Measurements from ENCODE around the gene TMIGD1. TPM values are rescaled to one million over a fixed set of nuclear protein-coding genes. Genes with fewer than 3 reads are reported as not detected.

Gene TMIGD1
- total RNA-seq, 1 experiment from 2014 or later = not detected

GRCh38 chr17:30279156-30279555 lies 54.7 kb downstream of the TMIGD1 start:
- H3K4me2 ChIP-seq (ENCODE audit: low read depth, low read length, poor library complexity, severe bottlenecking) = peak overlapping the region; percentile 9
- no peak overlapping the region for H3K9ac ChIP-seq (ENCODE audit: low read length)
- H2AFZ ChIP-seq (ENCODE audit: low read length) = no peak overlapping the region
- H3K9me2 ChIP-seq (replicated peaks; ENCODE audit: insufficient read depth, low read length) = no peaks in the 10 kb centered on the region
- peaks cover 46% of the 10 kb centered on the region for H3K36me3 ChIP-seq (ENCODE audit: insufficient read depth, low read length)
- H3K4me3 ChIP-seq (ENCODE audit: low read length) = no peak overlapping the region
- H3K4me1 ChIP-seq (ENCODE audit: low read length) = peaks cover 33% of the 10 kb centered on the region
- H4K20me1 ChIP-seq (ENCODE audit: insufficient read depth, low read depth, low read length) = no peaks in the 10 kb centered on the region
- no peaks in the 10 kb centered on the region for H3K9me3 ChIP-seq (ENCODE audit: low read length)
- no peaks in the 10 kb centered on the region for H3K27me3 ChIP-seq (ENCODE audit: low read length)
- DNase-seq = peak; percentile 53
- peak overlapping the region; percentile 39 for H3K27ac ChIP-seq (ENCODE audit: low read length)
- H3K79me2 ChIP-seq (ENCODE audit: low read length) = peaks cover 24% of the 10 kb centered on the region

GRCh38 chr17:30278032-30278431 lies 55.8 kb downstream of the TMIGD1 start:
- H3K27ac ChIP-seq (ENCODE audit: low read length) = no peak overlapping the region; the same call in 1 of the 2 replicates
- no peak overlapping the region for H3K9ac ChIP-seq (ENCODE audit: low read length)
- H3K9me2 ChIP-seq (replicated peaks; ENCODE audit: insufficient read depth, low read length) = no peaks in the 10 kb centered on the region
- H3K27me3 ChIP-seq (ENCODE audit: low read length) = no peaks in the 10 kb centered on the region
- H3K9me3 ChIP-seq (ENCODE audit: low read length) = no peaks in the 10 kb centered on the region
- peaks cover 23% of the 10 kb centered on the region for H3K79me2 ChIP-seq (ENCODE audit: low read length)
- peaks cover 33% of the 10 kb centered on the region for H3K4me1 ChIP-seq (ENCODE audit: low read length)
- no peak overlapping the region for H3K4me3 ChIP-seq (ENCODE audit: low read length)
- no peak overlapping the region for H3K4me2 ChIP-seq (ENCODE audit: low read depth, low read length, poor library complexity, severe bottlenecking)
- peak; percentile 55 for DNase-seq
- no peaks in the 10 kb centered on the region for H4K20me1 ChIP-seq (ENCODE audit: insufficient read depth, low read depth, low read length)
- H3K36me3 ChIP-seq (ENCODE audit: insufficient read depth, low read length) = peaks cover 50% of the 10 kb centered on the region
- H2AFZ ChIP-seq (ENCODE audit: low read length) = no peak overlapping the region

- no peaks in the 10 kb centered on the region for H4K20me1 ChIP-seq (ENCODE audit: insufficient read depth, low read depth, low read length)
- H3K4me3 ChIP-seq (ENCODE audit: low read length) = no peak overlapping the region
- no peaks in the 10 kb centered on the region for H3K9me2 ChIP-seq (replicated peaks; ENCODE audit: insufficient read depth, low read length)
- peaks cover 59% of the 10 kb centered on the region for H3K36me3 ChIP-seq (ENCODE audit: insufficient read depth, low read length)
- H3K27me3 ChIP-seq (ENCODE audit: low read length) = no peaks in the 10 kb centered on the region
- peaks cover 26% of the 10 kb centered on the region for H3K4me1 ChIP-seq (ENCODE audit: low read length)
- H3K79me2 ChIP-seq (ENCODE audit: low read length) = peaks cover 23% of the 10 kb centered on the region
- H3K9ac ChIP-seq (ENCODE audit: low read length) = no peak overlapping the region
- H3K9me3 ChIP-seq (ENCODE audit: low read length) = no peaks in the 10 kb centered on the region
- no peak overlapping the region for H3K27ac ChIP-seq (ENCODE audit: low read length)
- H2AFZ ChIP-seq (ENCODE audit: low read length) = no peak overlapping the region
- DNase-seq = no peak
- H3K4me2 ChIP-seq (ENCODE audit: low read depth, low read length, poor library complexity, severe bottlenecking) = no peak overlapping the region
These were observed 57.9 kb downstream of the TMIGD1 start for GRCh38 chr17:30275911-30276310.

- peaks cover 64% of the 10 kb centered on the region for H3K36me3 ChIP-seq (ENCODE audit: insufficient read depth, low read length)
- no peaks in the 10 kb centered on the region for H4K20me1 ChIP-seq (ENCODE audit: insufficient read depth, low read depth, low read length)
- no peak overlapping the region for H3K27ac ChIP-seq (ENCODE audit: low read length)
- H3K79me2 ChIP-seq (ENCODE audit: low read length) = peaks cover 23% of the 10 kb centered on the region
- H3K9me2 ChIP-seq (replicated peaks; ENCODE audit: insufficient read depth, low read length) = no peaks in the 10 kb centered on the region
- no peak overlapping the region for H3K4me2 ChIP-seq (ENCODE audit: low read depth, low read length, poor library complexity, severe bottlenecking)
- no peaks in the 10 kb centered on the region for H3K27me3 ChIP-seq (ENCODE audit: low read length)
- H3K9ac ChIP-seq (ENCODE audit: low read length) = no peak overlapping the region
- no peaks in the 10 kb centered on the region for H3K9me3 ChIP-seq (ENCODE audit: low read length)
- no peak overlapping the region for H3K4me3 ChIP-seq (ENCODE audit: low read length)
- H2AFZ ChIP-seq (ENCODE audit: low read length) = no peak overlapping the region
- peaks cover 16% of the 10 kb centered on the region for H3K4me1 ChIP-seq (ENCODE audit: low read length)
- DNase-seq = no peak
These were observed 59.0 kb downstream of the TMIGD1 start for GRCh38 chr17:30274887-30275286.

GRCh38 chr17:30273373-30273772 lies 60.5 kb downstream of the TMIGD1 start:
- Histone ChIP-seq H3K9me3 (ENCODE audit: low read length) (no peaks in the 10 kb centered on the region), H3K27ac (ENCODE audit: low read length) (no peak overlapping the region), H3K27me3 (ENCODE audit: low read length) (no peaks in the 10 kb centered on the region), H3K9me2 (replicated peaks; ENCODE audit: insufficient read depth, low read length) (no peaks in the 10 kb centered on the region), H3K4me2 (ENCODE audit: low read depth, low read length, poor library complexity, severe bottlenecking) (no peak overlapping the region), H2AFZ (ENCODE audit: low read length) (no peak overlapping the region), H3K4me3 (ENCODE audit: low read length) (no peak overlapping the region), H3K4me1 (ENCODE audit: low read length) (0 out of 2 replicates have a peak, but pooled peaks cover under 1% of the 10 kb centered on the region), H3K36me3 (ENCODE audit: insufficient read depth, low read length) (peaks cover 69% of the 10 kb centered on the region), H4K20me1 (ENCODE audit: insufficient read depth, low read depth, low read length) (no peaks in the 10 kb centered on the region), H3K9ac (ENCODE audit: low read length) (no peak overlapping the region), H3K79me2 (ENCODE audit: low read length) (peaks cover 28% of the 10 kb centered on the region)
- no peak for DNase-seq

- Histone ChIP-seq H3K9me3 (ENCODE audit: low read length) (no peaks in the 10 kb centered on the region), H2AFZ (ENCODE audit: low read length) (no peak overlapping the region), H3K27ac (ENCODE audit: low read length) (no peak overlapping the region), H3K4me2 (ENCODE audit: low read depth, low read length, poor library complexity, severe bottlenecking) (no peak overlapping the region), H3K4me1 (ENCODE audit: low read length) (no peaks in the 10 kb centered on the region), H3K9me2 (replicated peaks; ENCODE audit: insufficient read depth, low read length) (no peaks in the 10 kb centered on the region), H3K36me3 (ENCODE audit: insufficient read depth, low read length) (peaks cover 71% of the 10 kb centered on the region), H4K20me1 (ENCODE audit: insufficient read depth, low read depth, low read length) (no peaks in the 10 kb centered on the region), H3K9ac (ENCODE audit: low read length) (no peak overlapping the region), H3K79me2 (ENCODE audit: low read length) (peaks cover 17% of the 10 kb centered on the region), H3K27me3 (ENCODE audit: low read length) (no peaks in the 10 kb centered on the region), H3K4me3 (ENCODE audit: low read length) (no peak overlapping the region)
- DNase-seq = no peak
These were observed 62.8 kb downstream of the TMIGD1 start for GRCh38 chr17:30271102-30271501.

GRCh38 chr17:30267625-30268024 lies 66.2 kb downstream of the TMIGD1 start:
- Histone ChIP-seq H3K4me1 (ENCODE audit: low read length) (no peaks in the 10 kb centered on the region), H3K27ac (ENCODE audit: low read length) (no peak overlapping the region), H3K9ac (ENCODE audit: low read length) (no peak overlapping the region), H3K9me3 (ENCODE audit: low read length) (no peaks in the 10 kb centered on the region), H3K4me3 (ENCODE audit: low read length) (no peak overlapping the region), H3K9me2 (replicated peaks; ENCODE audit: insufficient read depth, low read length) (no peaks in the 10 kb centered on the region), H3K4me2 (ENCODE audit: low read depth, low read length, poor library complexity, severe bottlenecking) (no peak overlapping the region), H3K36me3 (ENCODE audit: insufficient read depth, low read length) (peaks cover 80% of the 10 kb centered on the region), H3K79me2 (ENCODE audit: low read length) (peaks cover 31% of the 10 kb centered on the region), H3K27me3 (ENCODE audit: low read length) (no peaks in the 10 kb centered on the region), H4K20me1 (ENCODE audit: insufficient read depth, low read depth, low read length) (no peaks in the 10 kb centered on the region), H2AFZ (ENCODE audit: low read length) (no peak overlapping the region)
- no peak for DNase-seq

Measured in Karpas-422 (cell line).